GM21360 (cell line): ENCODE results near the gene COLQ.
"Not testable (repeated sequence)": the region's sequence is repeated elsewhere in the genome, so short reads cannot be mapped to it uniquely, and the experiment has no call there.

Experiments
- ATAC-seq: cut with Tn5 transposase; IDR thresholded peaks from one replicate; pipeline ENCODE4 v1.9.1; 2021; ENCODE audit warnings: mild to moderate bottlenecking, moderate library complexity; ENCODE audit not compliant: unreplicated experiment

COLQ gene

DNA sequence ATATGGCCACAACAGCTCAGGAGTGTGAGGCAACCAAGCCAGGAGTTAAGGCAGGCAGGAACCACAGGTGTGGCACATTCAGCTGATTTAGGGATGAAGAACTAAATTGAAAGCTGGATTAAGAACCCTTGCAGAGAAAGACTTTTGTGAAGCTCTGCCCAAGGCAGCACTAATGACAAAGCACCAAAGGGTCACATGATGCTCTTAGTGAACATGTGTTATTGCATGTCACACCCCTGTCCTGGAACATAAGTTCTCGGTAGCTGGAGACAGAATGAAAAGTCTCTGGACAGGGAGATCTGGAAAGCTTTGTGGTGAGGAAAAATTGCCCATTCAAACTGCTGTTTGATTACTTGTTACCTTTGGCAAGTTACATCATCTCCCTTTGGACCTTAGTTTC lies 90.9 kb downstream of the COLQ start:
- ATAC-seq, result no peak

DNA sequence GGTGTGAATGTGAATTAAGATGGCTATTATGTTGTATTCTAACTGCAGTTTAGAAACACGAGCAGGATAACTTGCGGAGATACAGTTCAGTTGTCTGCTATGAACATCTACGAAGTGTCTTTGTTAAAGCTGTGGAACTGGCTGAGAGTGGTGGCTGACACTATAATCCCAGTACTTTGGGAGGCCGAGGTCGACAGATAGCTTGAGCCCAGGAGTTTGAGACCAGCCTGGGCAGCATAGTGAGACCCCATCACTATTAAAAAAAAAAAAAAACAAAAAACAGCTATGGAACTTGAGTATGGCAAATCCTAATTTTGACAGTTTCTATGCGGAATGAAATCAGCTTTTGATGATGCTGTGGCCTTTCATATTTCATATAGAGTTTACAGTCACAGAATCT lies 92.4 kb downstream of the COLQ start:
- ATAC-seq, result no peak

- ATAC-seq, result no peak
These were observed 93.0 kb downstream of the COLQ start for GRCh38 chr3:15428539-15428938.

DNA sequence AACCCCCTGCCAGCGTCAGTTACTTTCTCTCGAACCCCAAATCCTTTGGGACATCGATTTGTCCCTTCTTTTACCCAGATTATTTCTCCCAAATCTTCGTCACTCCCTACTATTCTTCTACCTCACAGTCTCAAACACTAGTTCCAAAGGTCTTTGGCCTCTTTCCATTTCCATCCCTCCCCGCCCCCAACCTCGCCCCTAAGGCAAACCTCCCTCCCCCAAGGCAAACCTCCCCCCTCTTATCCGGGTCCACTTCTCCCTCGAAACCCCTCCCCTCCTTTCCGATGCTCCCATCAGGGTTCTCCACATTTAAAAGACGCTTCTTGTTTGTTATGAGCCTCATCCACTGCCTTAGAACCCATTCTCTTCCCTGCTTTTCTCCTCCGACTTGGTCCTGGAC lies 93.5 kb downstream of the COLQ start:
- ATAC-seq, result no peak

GRCh38 chr3:15427182-15427880 lies 94.2 kb downstream of the COLQ start, which contains the start of the genes EAF1 and METTL6:
Gene EAF1, plus strand, starts transcription at chr3:15427598. Its CDS starts 182 bp downstream, at chr3:15427780.
Gene METTL6, minus strand, starts transcription at chr3:15427544. Its CDS starts 1,033 bp downstream, at chr3:15426511.
- peak; percentile 81 for ATAC-seq

DNA sequence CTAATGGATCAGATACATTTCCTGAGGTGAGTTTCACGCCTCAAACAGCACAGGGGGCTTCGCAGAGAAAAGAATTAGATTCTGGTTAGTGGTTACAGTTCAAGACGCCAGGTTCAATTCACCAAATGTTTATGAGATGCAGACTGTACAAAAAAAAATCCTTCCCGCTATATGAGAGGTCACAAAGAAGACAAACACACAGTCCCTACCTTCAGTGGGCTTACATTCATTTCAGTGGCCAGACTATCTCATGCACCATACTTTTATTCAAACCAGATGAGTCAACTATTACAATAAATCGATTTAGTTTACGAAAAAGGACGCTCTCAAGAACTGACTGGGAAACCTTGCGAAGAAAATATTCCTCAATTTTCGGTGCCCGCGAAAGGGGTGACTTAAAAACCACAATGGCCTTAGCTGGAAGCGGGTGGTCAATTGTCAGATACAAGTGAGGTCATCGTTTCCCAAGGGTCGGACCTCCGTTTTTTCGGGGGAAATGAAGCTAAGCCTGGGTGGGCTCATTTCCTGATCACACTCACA lies 94.9 kb downstream of the COLQ start:
- no peak for ATAC-seq

DNA sequence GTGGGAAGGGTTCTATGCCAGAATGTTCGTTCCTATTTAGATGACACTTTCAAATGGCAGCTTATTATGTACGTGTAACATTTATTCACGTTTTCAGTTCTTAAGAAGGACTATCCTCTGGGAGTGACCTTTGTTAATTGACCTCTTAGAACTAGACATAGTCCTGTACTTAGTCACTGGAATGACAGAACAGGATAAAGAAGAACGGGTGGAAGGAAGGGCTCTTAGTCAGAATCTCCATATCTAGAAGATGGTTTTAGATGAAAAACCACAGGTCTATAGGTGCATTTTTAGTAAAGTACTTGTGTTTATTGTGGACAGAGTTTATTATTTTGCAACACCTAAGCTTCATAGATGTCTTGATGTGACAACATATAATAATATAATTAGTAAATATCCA lies 100.6 kb downstream of the COLQ start:
- ATAC-seq, result no peak

- not testable (repeated sequence) for ATAC-seq
These were observed 110.5 kb downstream of the COLQ start for GRCh38 chr3:15410966-15411365.

- ATAC-seq, result no peak
These were observed 111.7 kb downstream of the COLQ start for GRCh38 chr3:15409774-15410173.

GRCh38 chr3:15409239-15409638 lies 112.3 kb downstream of the COLQ start:
- ATAC-seq, result no peak

DNA sequence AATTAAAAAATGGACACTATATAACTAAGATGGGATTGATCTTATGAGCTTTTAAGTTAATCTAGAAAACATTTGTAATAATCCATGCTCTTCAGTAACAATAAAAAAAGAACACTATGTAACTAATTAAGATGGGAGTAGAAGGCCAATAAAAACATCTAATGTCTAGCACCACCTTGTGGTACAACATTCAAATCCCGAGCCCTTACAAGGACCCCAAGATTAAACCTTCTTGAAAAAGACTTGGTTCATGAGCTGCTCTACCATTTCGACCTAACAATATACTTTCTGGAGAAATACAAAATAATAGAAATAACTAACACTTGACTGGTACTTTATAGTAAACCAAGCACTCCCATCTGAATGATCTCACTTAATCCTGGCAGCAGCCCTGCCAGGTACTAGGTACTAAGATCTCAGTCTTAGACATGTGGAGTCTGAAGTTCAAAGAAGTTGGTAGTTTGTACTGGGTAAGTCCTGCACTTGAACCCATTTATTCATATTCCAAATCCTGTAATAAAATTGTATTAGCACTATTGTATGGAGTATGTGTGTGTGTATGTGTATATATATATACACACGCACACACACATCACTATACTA lies 116.0 kb downstream of the COLQ start:
- ATAC-seq, result no peak

DNA sequence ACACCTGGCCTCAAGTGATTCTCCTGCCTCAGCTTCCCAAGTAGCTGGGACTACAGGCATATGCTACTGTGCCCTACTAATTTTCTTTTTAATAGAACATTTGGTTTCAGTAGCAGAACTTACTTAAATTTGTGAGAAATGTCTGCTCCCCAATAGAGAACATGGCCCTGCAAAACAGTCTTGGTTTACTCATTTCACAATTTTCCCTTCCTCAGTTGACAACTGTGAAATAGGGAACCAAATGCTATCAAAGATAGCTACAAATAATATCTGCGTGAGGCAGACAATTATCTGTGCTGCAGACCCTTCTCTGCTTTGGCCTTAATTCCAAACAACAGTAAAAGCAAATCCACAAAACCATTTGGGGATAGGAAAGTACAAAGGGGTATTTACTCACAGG lies 116.7 kb downstream of the COLQ start:
- no peak for ATAC-seq

- no peak for ATAC-seq
These were observed 117.5 kb downstream of the COLQ start for GRCh38 chr3:15403965-15404364.

DNA sequence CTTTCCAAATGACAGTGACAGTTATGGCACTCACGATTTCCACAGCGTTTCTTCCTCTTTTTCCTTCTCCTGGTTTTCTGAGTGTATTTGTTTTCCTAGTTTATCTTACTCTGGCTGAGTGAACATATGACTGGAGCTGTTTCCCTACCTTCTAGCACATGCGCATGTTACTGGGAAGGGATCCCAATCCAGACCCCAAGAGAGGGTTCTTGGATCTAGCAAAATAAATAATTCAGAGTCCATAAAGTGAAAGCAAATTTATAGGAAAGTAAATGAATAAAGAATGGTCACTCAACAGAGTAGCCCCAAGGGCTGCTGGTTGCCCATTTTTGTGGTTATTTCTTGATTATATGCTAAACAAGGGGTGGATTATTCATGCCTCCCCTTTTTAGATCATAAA lies 118.0 kb downstream of the COLQ start:
- no peak for ATAC-seq

- ATAC-seq, result no peak
These were observed 119.6 kb downstream of the COLQ start for GRCh38 chr3:15401936-15402335.
